HEK293 (cell line): ENCODE data around the gene CDK6.

Source experiments
- CTCF ChIA-PET: fragments of 350-600 bp; formaldehyde crosslinking; extraction: SDS; loops from one replicate; lab custom pipeline; 2021; ENCODE audit warnings: antibody characterized with exemption; lab: Yijun Ruan, JAX
- POLR2A ChIA-PET: fragments of 300-600 bp; formaldehyde crosslinking; extraction: SDS; loops from one replicate; lab custom pipeline; 2020; ENCODE audit warnings: antibody characterized with exemption, inconsistent platforms; lab: Yijun Ruan, JAX
- H3K27ac ChIP-seq: fragments of 200-500 bp; sonication (Bioruptor generic); 2 replicates; pipeline ENCODE4 v1.5.1; 2014; ENCODE audit warnings: low read depth, low read length, control low read depth, inconsistent platforms; ENCODE audit errors: extremely low read depth
- H3K36me3 ChIP-seq, 2 experiments: fragments of 200-500 bp in 1 of 2; sonication (Bioruptor generic) in 1 of 2; 1 replicate in 1 of 2; 2 replicates in 1 of 2; pipeline ENCODE4 v1.5.1; 2014 to 2017; ENCODE audit warnings: inconsistent platforms in 2 of 2, low read length in 2 of 2; ENCODE audit not compliant: control insufficient read depth in 2 of 2, insufficient read depth in 1 of 2
- H3K4me1 ChIP-seq: fragments of 200-500 bp; sonication (Bioruptor generic); 2 replicates; pipeline ENCODE4 v1.5.1; 2014; ENCODE audit warnings: mild to moderate bottlenecking, low read length, inconsistent platforms; ENCODE audit not compliant: control insufficient read depth, insufficient read depth
- H3K4me3 ChIP-seq: 2 replicates; pipeline ENCODE4 v1.5.1; 2011; ENCODE audit warnings: low read depth, mild to moderate bottlenecking, control low read depth, low read length, moderate library complexity
- H3K9me3 ChIP-seq: fragments of 200-500 bp; sonication (Bioruptor generic); 2 replicates; pipeline ENCODE4 v1.5.1; 2014; ENCODE audit warnings: low read depth, low read length, inconsistent platforms; ENCODE audit not compliant: control insufficient read depth, insufficient read depth
- ATF2 ChIP-seq: fragments of 450-650 bp; formaldehyde crosslinking; IDR thresholded peaks from 2 replicates; pipeline ENCODE4 v1.5.1; 2016; ENCODE audit warnings: missing biosample characterization, missing genetic modification characterization, low read depth
- GFI1B ChIP-seq: fragments of 450-650 bp; formaldehyde crosslinking; IDR thresholded peaks from 2 replicates; pipeline ENCODE4 v1.5.1; 2016; ENCODE audit warnings: missing biosample characterization, missing genetic modification characterization
- PRDM1 ChIP-seq: fragments of 450-650 bp; formaldehyde crosslinking; IDR thresholded peaks from 2 replicates; pipeline ENCODE4; 2016; ENCODE audit warnings: missing biosample characterization, missing genetic modification characterization
- SALL2 ChIP-seq: fragments of 450-650 bp; formaldehyde crosslinking; IDR thresholded peaks from 2 replicates; pipeline ENCODE4 v1.5.0; 2017; ENCODE audit warnings: missing biosample characterization, mild to moderate bottlenecking, missing genetic modification characterization, borderline replicate concordance
- ZNF16 ChIP-seq: fragments of 450-650 bp; formaldehyde crosslinking; IDR thresholded peaks from 2 replicates; pipeline ENCODE4 v1.5.1; 2016; ENCODE audit warnings: low read depth, missing biosample characterization, missing genetic modification characterization
- ZNF174 ChIP-seq: fragments of 450-650 bp; formaldehyde crosslinking; IDR thresholded peaks from 2 replicates; pipeline ENCODE4 v1.5.0; 2017; ENCODE audit warnings: missing biosample characterization, mild to moderate bottlenecking, missing genetic modification characterization
- ZNF202 ChIP-seq: fragments of 450-650 bp; formaldehyde crosslinking; IDR thresholded peaks from 2 replicates; pipeline ENCODE4 v1.5.1; 2016; ENCODE audit warnings: missing biosample characterization, missing genetic modification characterization, borderline replicate concordance
- ZNF324 ChIP-seq: fragments of 450-650 bp; formaldehyde crosslinking; IDR thresholded peaks from 2 replicates; pipeline ENCODE4 v1.5.1; 2016; ENCODE audit warnings: missing biosample characterization, missing genetic modification characterization
- ZNF37A ChIP-seq: fragments of 450-650 bp; IDR thresholded peaks from 2 replicates; pipeline ENCODE4 v1.5.1; 2018; ENCODE audit warnings: missing biosample characterization, missing genetic modification characterization
- ZNF391 ChIP-seq: fragments of 450-650 bp; formaldehyde crosslinking; IDR thresholded peaks from 2 replicates; pipeline ENCODE4 v1.5.1; 2016; ENCODE audit warnings: low read depth, missing biosample characterization, missing genetic modification characterization, borderline replicate concordance
- ZNF449 ChIP-seq: fragments of 450-650 bp; formaldehyde crosslinking; IDR thresholded peaks from 2 replicates; pipeline ENCODE4 v1.5.1; 2017; ENCODE audit warnings: missing biosample characterization, mild to moderate bottlenecking, missing genetic modification characterization, moderate library complexity
- ZNF600 ChIP-seq: fragments of 450-650 bp; formaldehyde crosslinking; IDR thresholded peaks from 2 replicates; pipeline ENCODE4 v1.5.1; 2016; ENCODE audit warnings: missing biosample characterization, missing genetic modification characterization
- ZNF623 ChIP-seq: fragments of 450-650 bp; formaldehyde crosslinking; IDR thresholded peaks from 2 replicates; pipeline ENCODE4 v1.5.1; 2016; ENCODE audit warnings: missing biosample characterization, missing genetic modification characterization
- ZNF629 ChIP-seq: fragments of 450-650 bp; formaldehyde crosslinking; IDR thresholded peaks from 2 replicates; pipeline ENCODE4 v1.5.1; 2017; ENCODE audit warnings: missing biosample characterization, missing genetic modification characterization
- ZSCAN4 ChIP-seq: fragments of 450-650 bp; formaldehyde crosslinking; IDR thresholded peaks from 2 replicates; pipeline ENCODE4 v1.5.1; 2017; ENCODE audit warnings: missing biosample characterization, missing genetic modification characterization
- ZSCAN5A ChIP-seq: fragments of 450-650 bp; formaldehyde crosslinking; IDR thresholded peaks from 2 replicates; pipeline ENCODE4 v1.5.1; 2016; ENCODE audit warnings: missing biosample characterization, missing genetic modification characterization

Gene CDK6

GRCh38 chr7:92782236-92782635, 54.1 kb downstream of the CDK6 start (continued):
- no peak for TF ChIP-seq ZNF16 (tag by site-specific recombination)
- no peak for TF ChIP-seq ZNF37A
- TF ChIP-seq ZNF174 (tag by site-specific recombination): no peak
- TF ChIP-seq ZNF202 (tag by site-specific recombination): no peak
- TF ChIP-seq, all 188 proteins: peak for 0

GRCh38 chr7:92781117-92781720, 55.2 kb downstream of the CDK6 start:
- H3K27ac ChIP-seq: no peak overlapping the region
- no peaks in the 10 kb centered on the region for H3K9me3 ChIP-seq
- ChIA-PET POLR2A (no interaction called here), CTCF (interaction anchor here (1.2 kb wide), 1 partner anchor 13 kb away, joined by 3 read pairs; no protein-coding TSS in a partner anchor)
- no peaks in the 10 kb centered on the region for H3K36me3 ChIP-seq
- H3K4me1 ChIP-seq: no peaks in the 10 kb centered on the region
- no peak for TF ChIP-seq ZSCAN5A (tag by site-specific recombination)
- no peak for TF ChIP-seq ZNF37A
- no peak for TF ChIP-seq ZNF449 (tag by site-specific recombination)
- no peak overlapping the region for H3K4me3 ChIP-seq

- POLR2A ChIA-PET: no interaction called here
- H3K36me3 ChIP-seq: no peaks in the 10 kb centered on the region
- H3K9me3 ChIP-seq: no peaks in the 10 kb centered on the region
- H3K4me3 ChIP-seq: no peak overlapping the region
- no peak overlapping the region for H3K27ac ChIP-seq
- H3K4me1 ChIP-seq: no peaks in the 10 kb centered on the region
- TF ChIP-seq ZNF629 (tag by site-specific recombination): no peak
- no peak for TF ChIP-seq ZNF324 (tag by site-specific recombination)
- TF ChIP-seq ATF2 (tag by site-specific recombination): no peak
- CTCF ChIA-PET: no interaction called here
Measured at GRCh38 chr7:92778972-92779371, 57.4 kb downstream of the CDK6 start.

GRCh38 chr7:92777993-92778392, 58.4 kb downstream of the CDK6 start:
- CTCF ChIA-PET: interaction anchor here (0.6 kb wide), 1 partner anchor 17 kb away, joined by 4 read pairs; no protein-coding TSS in a partner anchor
- POLR2A ChIA-PET: no interaction called here

GRCh38 chr7:92773808-92774207, 62.6 kb downstream of the CDK6 start:
- POLR2A ChIA-PET: no interaction called here
- CTCF ChIA-PET: interaction anchor here (0.6 to 1.0 kb wide), 2 partner anchors 9 to 119 kb away, joined by 3 read pairs; no protein-coding TSS in a partner anchor

More at GRCh38 chr7:92777993-92778392, 58.4 kb downstream of the CDK6 start:
- no peaks in the 10 kb centered on the region for H3K4me1 ChIP-seq
- no peaks in the 10 kb centered on the region for H3K36me3 ChIP-seq
- no peak overlapping the region for H3K4me3 ChIP-seq
- no peak for TF ChIP-seq ZNF600 (tag by site-specific recombination)
- TF ChIP-seq PRDM1 (tag by site-specific recombination): no peak
- no peak for TF ChIP-seq SALL2 (tag by site-specific recombination)
- no peak overlapping the region for H3K27ac ChIP-seq
- H3K9me3 ChIP-seq: no peaks in the 10 kb centered on the region

More at GRCh38 chr7:92773808-92774207, 62.6 kb downstream of the CDK6 start:
- H3K4me1 ChIP-seq: peaks cover 9% of the 10 kb centered on the region
- H3K9me3 ChIP-seq: no peaks in the 10 kb centered on the region
- H3K27ac ChIP-seq: no peak overlapping the region
- no peak overlapping the region for H3K4me3 ChIP-seq
- H3K36me3 ChIP-seq: 0 out of 3 replicates have a peak, but pooled peaks cover 0 to 3% of the 10 kb centered on the region in 2 experiments
- no peak for TF ChIP-seq ZNF391 (tag by site-specific recombination)
- no peak for TF ChIP-seq ZSCAN4 (tag by site-specific recombination)
- no peak for TF ChIP-seq ZNF623 (tag by site-specific recombination)
- no peak for TF ChIP-seq GFI1B (tag by site-specific recombination)
